ENCODE results near the gene PDE7B. TPM values are rescaled to one million over a fixed set of nuclear protein-coding genes. Genes with fewer than 3 reads are reported as not detected.
A peak's percentile ranks its signal among the peaks of the same experiment; 100 is the strongest.

PDE7B gene
- total RNA-seq, 1 donor from 2014 or later: 0.84 TPM

DNA sequence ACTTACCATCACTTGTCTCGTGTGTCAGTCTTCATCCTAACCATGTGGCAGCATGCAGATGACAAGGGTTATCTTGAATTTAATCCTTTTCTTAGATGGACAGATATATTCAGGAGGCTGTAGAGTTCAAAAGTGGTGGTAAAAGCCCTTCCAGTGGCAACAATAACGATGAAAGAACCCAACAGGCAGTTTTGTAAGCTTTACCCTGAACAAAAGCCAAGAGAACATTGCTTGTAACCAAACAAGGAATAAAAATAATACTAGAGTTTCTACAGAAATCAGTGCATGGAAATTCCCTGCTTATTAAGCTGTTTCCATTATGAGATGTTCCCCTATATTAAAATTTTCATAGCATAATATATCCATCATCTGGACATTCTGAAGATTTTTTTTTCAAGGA is 69.7 kb downstream of the PDE7B start:
- Histone ChIP-seq H3K27me3 (ENCODE audit: control insufficient read depth, insufficient read depth, low read length) (no peaks in the 10 kb centered on the region), H3K4me3 (ENCODE audit: low read depth, low read length) (no peak overlapping the region), H3K36me3 (ENCODE audit: control insufficient read depth, insufficient read depth, low read length) (no peaks in the 10 kb centered on the region)
- TF ChIP-seq, protein P1, sequence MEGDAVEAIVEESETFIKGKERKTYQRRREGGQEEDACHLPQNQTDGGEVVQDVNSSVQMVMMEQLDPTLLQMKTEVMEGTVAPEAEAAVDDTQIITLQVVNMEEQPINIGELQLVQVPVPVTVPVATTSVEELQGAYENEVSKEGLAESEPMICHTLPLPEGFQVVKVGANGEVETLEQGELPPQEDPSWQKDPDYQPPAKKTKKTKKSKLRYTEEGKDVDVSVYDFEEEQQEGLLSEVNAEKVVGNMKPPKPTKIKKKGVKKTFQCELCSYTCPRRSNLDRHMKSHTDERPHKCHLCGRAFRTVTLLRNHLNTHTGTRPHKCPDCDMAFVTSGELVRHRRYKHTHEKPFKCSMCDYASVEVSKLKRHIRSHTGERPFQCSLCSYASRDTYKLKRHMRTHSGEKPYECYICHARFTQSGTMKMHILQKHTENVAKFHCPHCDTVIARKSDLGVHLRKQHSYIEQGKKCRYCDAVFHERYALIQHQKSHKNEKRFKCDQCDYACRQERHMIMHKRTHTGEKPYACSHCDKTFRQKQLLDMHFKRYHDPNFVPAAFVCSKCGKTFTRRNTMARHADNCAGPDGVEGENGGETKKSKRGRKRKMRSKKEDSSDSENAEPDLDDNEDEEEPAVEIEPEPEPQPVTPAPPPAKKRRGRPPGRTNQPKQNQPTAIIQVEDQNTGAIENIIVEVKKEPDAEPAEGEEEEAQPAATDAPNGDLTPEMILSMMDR (IDR thresholded peaks at IDR 0.05; ENCODE audit: insufficient read depth, low read length, poor library complexity, severe bottlenecking): no peak
- DNase-seq (ENCODE audit: low read depth): no peak

DNA sequence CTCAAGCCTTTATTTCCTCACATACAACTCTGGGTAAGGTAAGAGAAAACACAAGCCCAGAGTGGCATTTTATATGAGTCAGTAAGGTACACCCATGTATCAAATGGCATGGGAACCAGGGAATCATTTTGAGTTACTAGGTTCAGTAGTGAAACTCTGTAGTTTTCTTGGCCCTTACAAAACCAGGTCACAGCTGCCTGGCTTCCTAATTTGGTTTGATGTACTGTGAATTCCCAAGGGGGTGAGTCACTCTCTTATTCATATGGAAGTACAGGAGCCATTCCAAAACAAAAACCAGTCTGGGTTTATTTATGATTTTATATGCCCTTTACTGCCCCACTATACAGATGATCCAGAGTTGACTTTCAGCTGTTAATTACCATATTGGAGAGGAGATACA is 70.7 kb downstream of the PDE7B start:
- H3K36me3 ChIP-seq (ENCODE audit: control insufficient read depth, insufficient read depth, low read length): no peaks in the 10 kb centered on the region
- TF ChIP-seq, protein P1 (IDR thresholded peaks at IDR 0.05; ENCODE audit: insufficient read depth, low read length, poor library complexity, severe bottlenecking): no peak

DNA sequence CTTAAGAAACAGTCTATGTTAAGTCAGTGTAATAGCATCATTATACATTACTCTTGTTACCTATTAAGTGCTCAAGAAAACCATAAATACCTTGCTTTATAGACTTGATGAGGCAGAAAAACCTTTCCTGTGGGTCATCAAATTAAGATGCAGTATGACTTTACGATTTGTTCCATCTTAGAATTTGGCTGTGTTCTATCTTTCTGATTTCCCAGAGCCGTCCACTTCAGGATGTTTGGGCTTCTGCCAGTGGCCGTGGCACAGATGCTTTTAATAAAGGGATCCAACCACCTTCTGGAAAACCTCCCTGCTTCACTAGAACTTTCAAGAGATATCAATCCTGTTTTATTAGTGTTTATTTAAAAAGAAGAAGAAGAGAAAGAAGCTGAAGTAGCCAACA is 71.2 kb downstream of the PDE7B start:
- Histone ChIP-seq H3K4me3 (ENCODE audit: low read depth, low read length) (no peak overlapping the region), H3K36me3 (ENCODE audit: control insufficient read depth, insufficient read depth, low read length) (no peaks in the 10 kb centered on the region), H3K27me3 (ENCODE audit: control insufficient read depth, insufficient read depth, low read length) (no peaks in the 10 kb centered on the region)
- TF ChIP-seq, protein P1 (IDR thresholded peaks at IDR 0.05; ENCODE audit: insufficient read depth, low read length, poor library complexity, severe bottlenecking): no peak
- no peak for DNase-seq (ENCODE audit: low read depth)

More for the DNA sequence above, 70.7 kb downstream of the PDE7B start:
- H3K4me3 ChIP-seq (ENCODE audit: low read depth, low read length): no peak overlapping the region
- H3K27me3 ChIP-seq (ENCODE audit: control insufficient read depth, insufficient read depth, low read length): no peaks in the 10 kb centered on the region
- DNase-seq (ENCODE audit: low read depth): peak; percentile 98

DNA sequence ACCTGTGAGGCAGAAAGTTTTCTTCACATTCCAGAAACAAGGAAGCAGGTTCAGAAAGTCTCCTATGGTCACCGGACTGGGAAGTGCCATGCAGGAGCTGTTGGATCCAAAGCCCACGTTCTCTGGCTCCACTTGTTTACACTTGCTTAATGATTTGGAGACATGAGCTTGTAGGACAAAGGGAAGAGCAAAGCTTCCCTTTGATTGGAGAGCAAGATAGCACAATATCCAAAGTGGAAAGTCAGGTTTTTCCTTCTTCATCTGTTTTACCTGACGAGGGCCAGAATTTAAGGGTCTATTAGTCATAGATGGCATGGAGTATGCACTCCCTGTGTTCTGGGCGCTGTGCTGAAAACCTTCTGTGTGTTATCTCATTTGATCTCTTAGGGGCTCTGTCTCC is 81.2 kb downstream of the PDE7B start:
- Histone ChIP-seq H3K36me3 (ENCODE audit: control insufficient read depth, insufficient read depth, low read length) (no peaks in the 10 kb centered on the region), H3K4me3 (ENCODE audit: low read depth, low read length) (no peak overlapping the region), H3K27me3 (ENCODE audit: control insufficient read depth, insufficient read depth, low read length) (no peaks in the 10 kb centered on the region)
- TF ChIP-seq, protein P1 (IDR thresholded peaks at IDR 0.05; ENCODE audit: insufficient read depth, low read length, poor library complexity, severe bottlenecking): no peak
- DNase-seq (ENCODE audit: low read depth): no peak

DNA sequence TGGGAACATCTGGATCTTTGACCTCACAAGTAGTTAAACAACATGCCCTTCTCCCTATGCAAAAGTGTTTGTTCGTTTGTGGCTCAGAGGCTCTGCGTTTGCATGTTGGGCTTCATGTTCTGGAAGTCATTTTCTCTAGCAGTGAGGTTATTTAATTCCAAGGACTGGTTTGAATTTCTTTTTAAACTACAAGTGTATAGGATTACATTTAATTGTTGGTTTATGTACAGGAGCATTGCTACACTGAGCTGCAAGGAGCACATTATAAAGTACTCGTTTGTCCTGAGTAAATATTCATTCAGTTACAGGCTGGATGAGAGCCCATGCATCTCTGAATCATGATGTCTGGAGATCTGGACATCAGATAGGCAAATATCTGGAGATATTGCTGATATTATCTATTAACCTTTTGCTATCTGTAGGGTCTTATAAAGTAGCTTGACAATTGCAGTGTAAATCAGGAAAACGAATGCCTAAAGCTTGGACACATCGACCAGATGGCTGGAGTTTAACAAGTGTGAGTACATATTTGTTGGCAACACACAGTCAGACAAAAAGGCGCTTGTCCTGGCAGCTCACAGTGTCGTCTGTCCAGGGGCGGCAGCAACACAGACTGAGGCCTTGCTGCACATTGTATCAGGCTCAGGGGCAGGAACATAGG is 84.6 kb downstream of the PDE7B start:
- H3K4me3 ChIP-seq (ENCODE audit: low read depth, low read length): no peak overlapping the region
- no peak for DNase-seq (ENCODE audit: low read depth)
- H3K27me3 ChIP-seq (ENCODE audit: control insufficient read depth, insufficient read depth, low read length): no peaks in the 10 kb centered on the region
- TF ChIP-seq, protein P1 (IDR thresholded peaks at IDR 0.05; ENCODE audit: insufficient read depth, low read length, poor library complexity, severe bottlenecking): no peak
- H3K36me3 ChIP-seq (ENCODE audit: control insufficient read depth, insufficient read depth, low read length): no peaks in the 10 kb centered on the region

DNA sequence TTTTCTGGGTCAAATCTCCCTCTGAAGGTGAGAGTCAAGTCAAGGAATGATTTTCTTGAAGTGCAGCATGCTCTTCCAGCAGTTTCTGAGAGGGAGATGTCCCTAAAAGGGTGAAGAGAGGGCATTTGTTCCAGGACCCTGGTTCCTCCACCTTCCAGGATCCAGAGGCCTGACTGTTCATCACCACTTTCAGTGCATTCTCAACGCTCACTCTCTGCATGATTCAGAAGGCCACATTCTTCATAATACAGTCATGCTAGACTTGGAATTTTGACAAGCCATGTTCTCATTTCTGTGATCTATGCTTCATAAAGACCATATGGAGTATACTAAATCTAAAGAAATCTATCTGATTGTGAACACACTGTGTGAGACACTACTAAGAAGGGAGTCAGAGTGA is 85.1 kb downstream of the PDE7B start:
- peak; percentile 66 for DNase-seq (ENCODE audit: low read depth)
- no peaks in the 10 kb centered on the region for H3K36me3 ChIP-seq (ENCODE audit: control insufficient read depth, insufficient read depth, low read length)
- H3K4me3 ChIP-seq (ENCODE audit: low read depth, low read length): no peak overlapping the region
- no peaks in the 10 kb centered on the region for H3K27me3 ChIP-seq (ENCODE audit: control insufficient read depth, insufficient read depth, low read length)
- TF ChIP-seq, protein P1 (IDR thresholded peaks at IDR 0.05; ENCODE audit: insufficient read depth, low read length, poor library complexity, severe bottlenecking): no peak

All from kidney epithelial cell (primary cell).